ENCODE data around the gene URB2. TPM values are rescaled to one million over a fixed set of nuclear protein-coding genes. Genes with fewer than 3 reads are reported as not detected.
"Not testable (repeated sequence)": the region's sequence is repeated elsewhere in the genome, so short reads cannot be mapped to it uniquely, and the experiment has no call there.

Gene URB2
- total RNA-seq, 1 donor from 2014 or later: 2.9 TPM

DNA sequence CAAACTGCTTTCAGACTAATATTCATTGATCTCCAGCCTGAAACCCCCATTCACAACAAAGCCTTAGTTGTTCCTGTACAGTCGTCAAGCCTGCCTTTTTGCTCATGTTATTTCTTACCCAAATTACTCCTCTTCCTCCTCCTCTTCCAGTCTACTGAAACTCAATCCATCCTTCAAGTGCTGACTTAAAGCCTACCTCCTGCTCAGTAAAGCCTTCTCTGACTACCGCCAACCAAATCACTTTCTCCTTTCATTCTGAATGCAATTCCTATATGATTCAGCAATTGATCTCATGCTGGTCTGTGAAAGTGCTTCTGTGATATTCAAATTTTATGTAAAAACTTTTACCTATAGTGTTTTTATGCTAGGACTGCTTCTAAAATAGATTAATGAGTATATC is 18.7 kb upstream of the URB2 start:
- intact Hi-C loops (cut with micrococcal nuclease): no loop called here
- DNase-seq: no peak
- ATAC-seq: no peak

DNA sequence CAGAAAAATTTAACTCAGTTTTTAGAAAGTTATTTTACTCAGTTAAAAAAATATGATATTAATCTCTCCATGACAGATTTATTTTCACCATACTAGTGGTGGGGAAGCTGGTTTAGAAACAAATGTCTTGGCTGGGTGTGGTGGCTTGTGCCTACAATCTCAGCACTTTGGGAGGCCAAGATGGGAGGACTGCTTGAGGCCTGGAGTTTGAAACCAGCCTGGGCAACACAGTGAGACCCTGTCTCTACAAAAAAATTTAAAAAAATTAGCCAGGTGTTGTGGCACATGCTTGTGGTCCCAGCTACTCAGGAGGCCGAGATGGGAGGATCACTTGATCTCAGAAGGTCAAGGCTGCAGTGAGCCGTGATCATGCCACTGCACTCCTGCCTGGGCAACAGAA is 17.5 kb upstream of the URB2 start:
- ATAC-seq: no peak
- no peak for DNase-seq
- intact Hi-C loops (cut with micrococcal nuclease): no loop called here

DNA sequence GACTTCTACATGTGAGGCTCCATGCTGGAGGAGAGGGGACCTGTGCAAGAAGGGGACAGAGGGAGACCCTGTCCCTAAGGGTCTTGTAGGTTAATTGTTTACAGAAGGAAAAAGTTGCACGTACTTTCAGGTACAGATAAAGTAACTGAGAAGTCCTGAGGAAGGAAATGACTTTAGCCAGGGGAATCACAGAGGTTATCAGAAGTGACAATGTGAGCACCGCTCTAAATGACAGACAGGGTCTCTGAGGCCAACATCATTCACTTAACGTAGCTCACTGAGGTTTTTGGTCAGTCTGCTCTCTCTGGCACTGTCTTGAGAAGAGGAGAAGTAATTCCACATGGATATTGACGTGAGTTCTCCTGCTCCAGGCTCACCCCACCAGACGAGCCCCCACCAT is 12.1 kb upstream of the URB2 start:
- intact Hi-C loops (cut with micrococcal nuclease): no loop called here
- DNase-seq (no peak), ATAC-seq (no peak)

DNA sequence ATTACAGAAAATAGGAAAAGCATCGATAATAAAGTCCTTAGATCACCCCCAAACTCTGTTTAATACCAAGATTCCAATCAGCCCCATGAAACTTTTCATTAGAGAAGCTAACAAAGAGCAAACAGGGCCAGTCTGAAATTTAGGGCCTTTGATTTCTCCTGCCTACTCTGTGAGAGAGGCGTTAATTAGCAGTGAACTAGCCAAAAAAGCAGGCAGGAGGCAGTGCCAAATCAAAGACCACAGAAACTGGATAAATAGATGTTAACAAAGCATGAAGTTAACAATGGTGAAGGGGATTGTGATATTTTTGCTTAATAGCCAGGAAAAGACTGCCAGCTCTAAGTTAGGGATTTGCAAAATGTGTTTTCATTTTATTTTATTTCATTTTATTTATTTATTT is 11.3 kb upstream of the URB2 start:
- ATAC-seq: no peak
- no peak for DNase-seq
- intact Hi-C loops (cut with micrococcal nuclease): no loop called here

DNA sequence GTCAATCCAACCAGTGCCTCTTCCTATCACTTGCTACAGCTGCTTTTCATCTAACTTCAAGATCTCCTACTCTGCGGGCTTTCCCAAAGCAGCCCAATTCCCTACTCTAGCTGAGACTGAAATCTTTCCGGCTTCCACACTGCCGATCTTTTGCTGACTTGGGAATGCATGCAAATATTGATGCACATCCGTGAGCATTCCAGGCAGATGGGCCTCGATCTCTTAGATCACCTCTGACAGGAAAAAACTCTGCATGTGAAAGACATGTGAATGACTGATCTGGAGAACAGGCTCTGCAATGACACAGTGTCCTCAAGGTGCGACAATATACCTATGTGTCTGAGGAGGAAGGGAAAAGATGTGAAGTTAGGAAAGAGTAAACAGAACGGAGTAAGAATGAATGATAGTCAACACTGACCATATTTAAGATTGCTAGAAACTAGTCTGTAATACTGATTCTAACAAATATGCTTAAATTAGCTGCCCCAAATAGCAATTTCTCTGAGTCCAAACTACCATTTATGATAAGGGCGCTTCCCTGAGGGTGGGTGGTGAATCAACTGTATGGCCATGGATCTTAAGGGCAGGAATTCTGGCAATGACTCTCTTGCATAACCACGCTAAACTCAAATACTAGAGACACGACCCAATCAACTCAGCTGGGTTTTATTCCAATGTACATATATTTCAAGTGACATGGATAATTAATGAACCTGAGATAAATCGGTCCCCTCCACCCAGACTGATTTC is 8.5 kb upstream of the URB2 start:
- intact Hi-C loops (cut with micrococcal nuclease): no loop called here
- ATAC-seq: no peak
- DNase-seq: no peak

DNA sequence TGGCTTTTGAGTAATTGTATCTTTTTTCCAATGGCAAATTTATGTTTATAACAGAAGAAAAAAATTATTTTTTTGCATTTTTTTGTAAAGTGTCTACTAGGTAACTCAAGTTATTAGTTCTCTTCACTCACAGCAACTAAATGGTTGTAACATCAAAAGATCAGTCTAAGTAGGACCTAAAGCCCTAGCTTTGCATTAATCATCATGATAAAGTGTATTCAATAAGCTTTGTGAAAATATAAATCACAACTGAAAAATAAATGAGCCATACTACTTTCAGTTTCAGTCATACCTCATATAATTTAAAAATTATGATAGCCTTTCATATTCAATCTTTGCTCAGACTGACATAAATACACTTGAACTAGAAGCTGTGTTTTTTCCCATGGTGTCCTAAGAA is 7.0 kb upstream of the URB2 start:
- intact Hi-C loops (cut with micrococcal nuclease): no loop called here
- DNase-seq (no peak), ATAC-seq (no peak)

DNA sequence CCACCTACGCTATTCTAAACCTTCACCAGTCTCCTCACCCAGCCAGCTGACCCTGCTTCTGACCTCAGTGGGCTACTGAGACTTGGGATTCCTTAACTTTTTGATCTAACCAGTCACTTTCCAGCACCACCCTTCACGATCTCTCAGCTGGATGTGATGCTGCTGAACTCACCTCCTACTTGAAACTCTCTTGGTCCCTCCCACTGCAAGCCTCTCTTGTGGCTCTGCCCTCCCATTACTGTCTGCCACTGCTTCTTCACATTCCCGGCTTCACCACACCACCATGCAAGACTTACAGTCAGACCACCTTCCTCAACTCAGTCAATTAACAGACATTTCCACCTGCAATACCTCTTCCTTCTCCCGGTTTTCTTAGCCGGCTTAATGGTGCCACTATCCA is 6.4 kb upstream of the URB2 start:
- ATAC-seq: no peak
- intact Hi-C loops (cut with micrococcal nuclease): loop anchor here (10.0 kb wide), 1 partner anchor 65 kb away; the partner anchor contains the start of gene ABCB10

DNA sequence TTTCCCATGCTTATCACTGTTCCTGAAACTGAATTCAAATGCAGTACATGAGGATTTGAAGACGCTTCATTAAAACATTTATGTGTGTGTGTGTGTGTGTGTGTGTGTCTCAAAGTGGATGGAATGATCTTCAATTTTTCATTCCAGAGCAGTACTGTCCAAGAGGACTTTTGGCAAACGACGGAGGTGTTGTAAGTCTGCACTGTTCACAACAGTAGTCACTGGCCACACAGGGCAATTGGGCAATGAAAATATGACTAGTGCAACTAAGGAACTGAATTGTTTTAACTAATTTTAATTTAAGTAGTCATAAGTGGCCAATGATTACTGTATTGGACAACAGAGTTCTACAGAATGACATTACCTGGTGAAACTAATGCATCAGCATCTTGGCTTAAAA is 5.2 kb upstream of the URB2 start:
- no peak for DNase-seq
- peak; percentile 28 for ATAC-seq
- intact Hi-C loops (cut with micrococcal nuclease): loop anchor here (10.0 kb wide), 1 partner anchor 66 kb away; the partner anchor contains the start of gene ABCB10

More for the DNA sequence above, 6.4 kb upstream of the URB2 start:
- DNase-seq: no peak

DNA sequence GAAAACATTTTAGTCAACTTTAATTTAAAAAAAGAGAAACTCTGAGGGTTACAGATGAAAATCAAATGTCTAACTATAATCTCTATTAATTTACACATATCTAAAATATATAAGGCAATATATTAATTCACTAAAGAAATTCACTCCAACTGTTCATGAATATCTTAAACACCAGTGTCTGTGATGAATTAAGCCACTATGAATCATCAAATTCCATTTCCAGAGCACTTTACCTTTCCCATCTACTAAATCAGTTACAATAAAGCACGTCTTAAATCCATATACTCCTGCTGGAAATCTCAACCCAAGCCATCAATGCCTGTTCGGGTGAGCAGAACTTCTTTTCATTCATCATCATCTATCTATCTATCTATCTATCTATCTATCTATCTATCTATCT is 4.4 kb upstream of the URB2 start:
- ATAC-seq (no peak), DNase-seq (no peak)
- intact Hi-C loops (cut with micrococcal nuclease): loop anchor here (10.0 kb wide), 1 partner anchor 67 kb away; the partner anchor contains the start of gene ABCB10

DNA sequence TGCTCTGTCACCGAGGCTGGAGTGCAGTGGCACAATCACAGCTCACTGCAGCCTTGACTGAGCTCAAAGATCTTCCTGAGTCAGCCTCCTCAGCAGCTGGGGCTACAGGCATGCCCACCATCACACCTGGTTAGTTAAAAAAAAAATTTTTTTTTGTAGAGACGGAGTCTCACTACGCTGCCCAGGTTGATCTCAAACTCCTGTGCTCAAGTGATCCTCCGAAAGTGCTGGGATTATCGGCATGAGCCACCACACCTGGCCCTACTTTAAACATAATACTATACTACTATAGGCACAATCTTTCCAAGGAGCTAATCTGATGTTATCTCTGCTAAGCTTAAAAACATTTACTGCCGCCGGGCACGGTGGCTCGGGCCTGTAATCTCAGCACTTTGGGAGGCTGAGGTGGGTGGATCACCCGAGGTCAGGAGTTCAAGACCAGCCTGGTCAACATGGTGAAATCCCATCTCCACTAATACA is 3.4 kb upstream of the URB2 start:
- intact Hi-C loops (cut with micrococcal nuclease): loop anchor here (10.0 kb wide), 1 partner anchor 68 kb away; the partner anchor contains the start of gene ABCB10
- not testable (repeated sequence) for ATAC-seq, DNase-seq

DNA sequence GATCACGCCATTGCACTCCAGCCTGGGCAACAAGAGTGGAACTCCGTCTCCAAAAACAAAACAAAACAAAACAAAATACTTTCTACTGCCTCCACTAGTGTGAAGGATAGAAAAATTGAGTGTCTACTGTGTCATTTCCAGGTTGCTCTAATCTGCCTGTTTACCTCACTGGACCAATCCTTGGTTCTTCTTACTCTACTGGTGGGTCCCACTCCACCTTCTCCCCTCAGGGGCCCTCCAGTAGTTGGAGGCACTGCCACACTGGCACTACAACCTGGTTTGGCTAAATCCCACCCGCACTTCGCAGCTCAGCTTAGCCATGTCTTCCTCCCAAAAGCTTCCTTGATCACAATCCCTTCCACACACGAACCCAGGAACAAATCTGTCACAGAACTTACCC is 2.8 kb upstream of the URB2 start:
- no peak for ATAC-seq
- intact Hi-C loops (cut with micrococcal nuclease): loop anchor here (10.0 kb wide), 1 partner anchor 68 kb away; the partner anchor contains the start of gene ABCB10
- DNase-seq: no peak

DNA sequence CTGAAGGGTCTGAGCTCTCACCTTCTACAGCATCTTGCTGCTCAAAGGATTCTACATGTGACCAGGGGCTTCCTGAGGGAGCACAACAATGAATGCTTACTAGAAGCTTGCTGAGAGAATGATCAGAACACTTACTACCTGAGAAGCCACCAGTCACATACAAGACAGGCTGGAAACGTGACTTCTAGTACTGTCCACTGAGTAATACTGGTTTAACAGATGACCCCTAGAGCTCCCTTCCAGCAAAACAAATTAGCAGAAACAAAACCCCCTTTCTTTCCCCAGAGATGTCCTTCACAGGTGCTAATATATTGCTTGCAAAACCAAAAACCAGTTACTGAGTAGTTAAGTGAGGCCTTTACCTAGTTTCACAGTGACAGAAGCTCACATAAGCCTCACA is 2.2 kb upstream of the URB2 start:
- no peak for DNase-seq
- no peak for ATAC-seq
- intact Hi-C loops (cut with micrococcal nuclease): loop anchor here (10.0 kb wide), 1 partner anchor 69 kb away; the partner anchor contains the start of gene ABCB10

DNA sequence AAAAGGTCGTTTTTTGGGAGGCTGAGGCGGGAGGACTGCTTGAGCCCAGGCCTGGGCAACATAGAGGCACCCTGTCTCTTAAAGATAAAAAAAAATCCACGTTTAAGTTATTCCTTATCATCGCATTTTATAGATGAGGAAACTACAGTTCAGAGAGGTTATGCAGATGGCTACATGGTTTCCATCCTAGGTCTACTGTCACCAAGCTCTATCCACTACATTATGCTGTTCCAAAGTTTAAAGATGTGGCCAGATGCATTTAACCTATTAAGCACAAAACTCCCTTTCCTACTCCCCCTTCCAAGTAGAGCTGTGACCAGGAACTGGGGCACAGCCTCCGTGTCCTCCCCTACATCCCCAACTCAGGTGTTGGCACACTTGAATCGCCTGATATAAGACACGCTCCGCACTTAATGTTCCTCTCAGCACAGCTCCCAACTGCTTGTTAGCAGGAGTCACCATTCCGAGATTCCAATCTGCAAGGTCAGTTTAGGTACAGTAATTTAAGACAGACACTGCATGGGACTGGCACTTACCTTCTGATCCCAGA is 1.5 kb upstream of the URB2 start:
- DNase-seq (no peak), ATAC-seq (no peak)
- intact Hi-C loops (cut with micrococcal nuclease): loop anchor here (10.0 kb wide), 1 partner anchor 70 kb away; the partner anchor contains the start of gene ABCB10

DNA sequence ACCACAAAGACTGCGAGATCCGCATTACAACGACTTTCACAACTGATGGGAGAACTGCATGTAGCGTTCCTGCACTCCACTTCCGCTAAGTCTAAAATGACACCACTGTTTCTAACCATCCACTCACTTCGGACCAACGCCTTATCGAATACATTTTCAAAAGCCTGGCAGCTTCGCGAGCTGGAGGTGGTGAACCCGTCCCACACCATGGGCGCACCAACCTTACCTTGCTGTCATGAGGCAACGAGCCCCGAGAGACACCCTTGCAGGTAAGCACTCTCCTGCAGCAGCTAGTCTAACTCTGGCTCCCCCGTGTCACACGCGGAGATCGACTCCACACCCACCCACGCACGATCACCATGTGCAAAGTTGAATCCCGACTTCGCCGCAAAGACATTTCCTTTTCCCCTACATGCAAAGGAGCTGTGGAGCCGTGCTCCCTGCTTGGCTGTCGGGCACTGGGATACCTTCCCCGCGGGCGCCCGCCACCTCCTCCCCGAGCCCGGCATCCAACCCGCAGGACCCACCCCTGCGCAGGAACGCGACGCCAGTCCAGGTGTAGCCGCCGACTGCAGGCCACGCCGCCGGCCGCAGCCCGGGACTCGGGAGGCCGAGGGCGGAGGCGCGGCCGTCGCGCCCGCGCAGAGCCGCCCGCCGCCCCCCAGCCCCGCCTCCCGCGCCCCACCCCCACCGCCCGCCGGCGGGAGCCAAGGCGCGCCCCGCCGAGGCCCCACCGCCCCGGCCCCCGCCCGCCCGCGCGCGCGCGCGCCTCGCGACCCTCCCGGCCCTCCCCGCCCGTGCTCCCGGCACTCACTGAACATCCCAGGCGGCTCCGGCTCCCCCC is 754 bp upstream of the URB2 start:
- ATAC-seq (peak; percentile 46), DNase-seq (peak; percentile 67)
- intact Hi-C loops (cut with micrococcal nuclease): loop anchor here (10.0 kb wide), 1 partner anchor 70 kb away; the partner anchor contains the start of gene ABCB10

DNA sequence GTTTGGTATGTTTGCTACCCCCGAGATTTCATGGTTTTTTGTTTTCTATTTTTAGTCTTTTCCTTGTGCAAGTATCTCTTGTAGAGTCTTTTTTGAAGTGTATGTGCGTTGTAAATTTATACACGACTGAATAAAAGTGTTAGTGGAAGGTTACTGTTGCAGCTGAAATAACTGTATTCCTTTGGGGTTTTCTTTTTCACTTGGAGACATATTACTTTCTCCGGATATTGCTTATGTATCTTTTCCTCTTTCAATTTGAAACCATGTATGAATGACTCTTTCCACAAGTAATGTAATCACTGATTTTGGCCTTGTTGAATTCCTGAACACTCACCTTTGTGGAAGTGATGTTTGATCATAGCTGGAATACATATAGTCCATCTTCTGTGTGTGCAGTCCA is 956 bp downstream of the URB2 start:
- ATAC-seq (no peak), DNase-seq (no peak)
- intact Hi-C loops (cut with micrococcal nuclease): loop anchor here (10.0 kb wide), 1 partner anchor 72 kb away; the partner anchor contains the start of gene ABCB10

DNA sequence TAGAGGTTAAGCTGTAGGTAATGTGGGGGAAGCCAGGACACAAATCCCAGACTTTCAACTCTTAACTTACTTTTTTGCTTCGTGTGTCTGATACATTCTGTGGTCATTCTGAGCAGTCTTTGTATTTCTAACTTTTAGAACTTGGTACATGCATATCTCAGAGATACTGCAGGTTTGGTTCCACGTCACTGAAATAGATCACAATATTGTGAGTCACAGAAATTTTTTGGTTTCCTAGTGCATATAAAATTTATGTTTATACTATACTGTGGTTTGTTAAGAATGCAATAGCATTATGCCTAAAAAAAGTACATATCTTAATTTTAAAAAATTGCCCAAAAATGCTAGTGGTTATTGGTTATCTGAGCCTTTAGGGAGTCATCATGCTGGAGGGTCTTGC is 3.2 kb downstream of the URB2 start:
- intact Hi-C loops (cut with micrococcal nuclease): loop anchor here (10.0 kb wide), 1 partner anchor 74 kb away; the partner anchor contains the start of gene ABCB10
- ATAC-seq (no peak), DNase-seq (no peak)

DNA sequence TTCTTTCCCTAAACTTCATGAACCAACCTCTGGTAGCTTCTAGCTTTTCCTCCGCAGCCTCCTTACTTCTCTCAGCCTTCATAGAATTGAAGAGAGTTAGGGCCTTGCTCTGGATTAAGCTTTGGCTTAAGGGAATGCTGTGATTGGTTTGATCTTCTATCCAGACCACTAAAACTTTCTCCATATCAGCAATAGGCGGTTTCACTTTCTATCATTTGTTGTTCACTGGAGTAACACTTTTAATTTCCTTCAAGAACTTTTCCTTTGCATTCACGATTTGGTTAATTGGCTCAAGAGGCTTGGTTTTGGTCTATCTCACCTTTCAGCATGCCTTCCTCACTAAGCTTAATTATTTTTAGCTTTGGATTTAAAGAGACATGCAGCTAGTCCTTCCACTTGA is 5.1 kb downstream of the URB2 start:
- no peak for ATAC-seq
- intact Hi-C loops (cut with micrococcal nuclease): no loop called here

DNA sequence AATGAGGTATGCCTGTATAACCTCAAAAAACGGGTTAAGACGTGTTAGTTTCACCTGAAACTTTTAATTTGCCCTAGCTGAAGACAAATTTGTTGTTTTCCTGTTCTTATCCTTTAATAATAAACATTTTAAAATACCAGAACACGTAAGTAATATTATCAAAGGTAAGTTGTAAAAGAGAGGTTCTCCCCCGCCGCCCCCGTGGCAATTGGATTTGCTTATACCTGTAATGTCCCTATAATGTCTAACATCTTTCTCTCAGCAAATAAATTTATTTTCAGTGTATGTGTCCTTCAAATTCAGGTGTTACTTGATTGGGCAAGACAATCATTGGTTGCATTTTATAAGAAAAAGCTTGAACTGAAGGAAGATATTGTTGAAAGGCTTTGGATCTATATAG is 5.9 kb downstream of the URB2 start:
- intact Hi-C loops (cut with micrococcal nuclease): no loop called here
- DNase-seq (no peak), ATAC-seq (no peak)

More for the DNA sequence above, 5.1 kb downstream of the URB2 start:
- no peak for DNase-seq

DNA sequence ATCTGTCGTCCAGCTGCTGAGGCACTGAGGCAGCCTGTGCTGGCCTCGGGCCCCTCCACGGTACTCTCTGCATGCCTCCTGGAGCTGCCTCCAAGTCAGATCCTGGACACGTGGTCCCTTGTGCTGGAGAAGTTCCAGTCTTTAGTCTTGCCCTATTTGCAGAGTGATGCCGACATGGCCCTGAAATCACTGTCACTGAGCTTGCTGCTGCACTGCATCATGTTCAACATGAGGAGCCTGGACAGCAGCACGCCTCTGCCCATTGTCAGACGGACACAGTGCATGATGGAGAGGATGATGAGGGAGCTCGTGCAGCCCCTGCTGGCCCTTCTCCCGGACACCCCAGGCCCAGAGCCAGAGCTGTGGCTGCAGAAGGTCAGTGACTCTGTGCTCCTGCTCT is 10.0 kb downstream of the URB2 start:
- peak; percentile 72 for ATAC-seq
- intact Hi-C loops (cut with micrococcal nuclease): no loop called here

More for the DNA sequence above, 10.0 kb downstream of the URB2 start:
- DNase-seq: no peak

All from left ventricle myocardium superior (tissue), 1 donor.